Ovary (tissue), 9 donors: ENCODE results near the gene FUBP1. TPM values are rescaled to one million over a fixed set of nuclear protein-coding genes. Genes with fewer than 3 reads are reported as not detected.

Experiments used
- DNase-seq, 5 donors: peaks; one replicate each; pipeline ENCODE4 v3.0.0-alpha.2; 2019 to 2020
- H3K27ac ChIP-seq, 2 donors: fragments of 200-600 bp; one replicate each; pipeline versions ENCODE4 v1.5.1 to v1.8.0; 2019 to 2022
- H3K27me3 ChIP-seq: fragments of 200-600 bp; one replicate; pipeline ENCODE4 v1.8.0; 2022
- H3K36me3 ChIP-seq: fragments of 200-600 bp; sonication (generic); one replicate; pipeline ENCODE4 v1.5.1; 2019
- H3K4me1 ChIP-seq: one replicate; pipeline ENCODE4 v1.8.1; 2013; ENCODE audit warnings: mild to moderate bottlenecking, moderate library complexity; ENCODE audit not compliant: insufficient read depth
- H3K4me3 ChIP-seq: fragments of 200-600 bp; sonication (generic); one replicate; pipeline ENCODE4 v1.5.1; 2017
- H3K9me3 ChIP-seq, 2 donors: fragments of 200-600 bp in 1 of 2; sonication (generic) in 1 of 2; one replicate each; pipeline versions ENCODE4 v1.5.1 to v1.8.1; 2013 to 2019; ENCODE audit warnings: mild to moderate bottlenecking in 1 of 2, moderate library complexity in 1 of 2
- EP300 ChIP-seq: sonication (generic); formaldehyde crosslinking; IDR thresholded peaks from one replicate; pipeline ENCODE4 v1.6.1; 2017; ENCODE audit warnings: antibody characterized with exemption
- POLR2A ChIP-seq: fragments of 450-650 bp; IDR thresholded peaks from one replicate; pipeline ENCODE4 v1.6.1; 2017; ENCODE audit warnings: antibody characterized with exemption, mild to moderate bottlenecking, moderate library complexity
- WGBS, 3 donors: extraction: QIAGEN DNeasy Blood & Tissue Kit in 1 of 3; methylation state at CpG; one replicate each; pipeline versions ENCODE4 v1.1.5 to v1.1.7; 2013 to 2017; 5-methylcytosine and 5-hydroxymethylcytosine counted together
- intact Hi-C, 4 donors: fragments of 100-400 bp; cut with DNase I; formaldehyde crosslinking; loops; one replicate each; pipeline versions ENCODE4 v1.11.0 to v1.15.1; 2022 to 2023
- polyA plus RNA-seq, 2 donors: library from polyadenylated mRNA; stranded (reverse); fragments of 200-250 nt in 1 of 2; fragments of 350-450 nt in 1 of 2; fragmentation: Illumina TruSeq in 1 of 2; extraction: RNeasy Lipid Tissue Mini Kit (QIAGEN cat#74804) in 1 of 2; gene quantifications; one replicate each; pipeline ENCODE4 v1.2.3, GENCODE V29; 2013 to 2014
- total RNA-seq, 7 donors: library from RNA; depleted of rRNA in 2 of 7; stranded (reverse); fragments of >200 nt in 2 of 7; fragmentation: NEBNext Ultra II Directional in 3 of 7; extraction: Animal tissue kit (Norgen Biotek cat#: 25700) in 3 of 7; gene quantifications; one replicate each; pipeline versions ENCODE4 v1.1.0 to v1.2.4, GENCODE V29; 2016 to 2023
- TF ChIP-seq, protein P1 (sequence below), 3 donors: fragments of 450-650 bp in 2 of 3; fragments of 200-600 bp in 1 of 3; IDR thresholded peaks; one replicate each; pipeline versions ENCODE4 v1.5.1 to v1.8.0; 2016 to 2022; ENCODE audit warnings: antibody characterized with exemption in 3 of 3, mild to moderate bottlenecking in 1 of 3
- donor health status: DM: no; HTN: no; CAD: no; lungs with moderate emphysema.
- donor health status: DM: no; HTN: no; CAD: no.
- donor health status: Bipolar disorder and iron deficiency.
- donor health status: DM: yes; HTN: yes; CAD: no.
- donor health status: DM: no; HTN: no; CAD: no.
- donor health status: DM: yes; HTN: yes; CAD: no.

The FUBP1 gene
- total and polyA plus RNA-seq, 9 donors = 78.8 to 169 (median 115) TPM

DNA sequence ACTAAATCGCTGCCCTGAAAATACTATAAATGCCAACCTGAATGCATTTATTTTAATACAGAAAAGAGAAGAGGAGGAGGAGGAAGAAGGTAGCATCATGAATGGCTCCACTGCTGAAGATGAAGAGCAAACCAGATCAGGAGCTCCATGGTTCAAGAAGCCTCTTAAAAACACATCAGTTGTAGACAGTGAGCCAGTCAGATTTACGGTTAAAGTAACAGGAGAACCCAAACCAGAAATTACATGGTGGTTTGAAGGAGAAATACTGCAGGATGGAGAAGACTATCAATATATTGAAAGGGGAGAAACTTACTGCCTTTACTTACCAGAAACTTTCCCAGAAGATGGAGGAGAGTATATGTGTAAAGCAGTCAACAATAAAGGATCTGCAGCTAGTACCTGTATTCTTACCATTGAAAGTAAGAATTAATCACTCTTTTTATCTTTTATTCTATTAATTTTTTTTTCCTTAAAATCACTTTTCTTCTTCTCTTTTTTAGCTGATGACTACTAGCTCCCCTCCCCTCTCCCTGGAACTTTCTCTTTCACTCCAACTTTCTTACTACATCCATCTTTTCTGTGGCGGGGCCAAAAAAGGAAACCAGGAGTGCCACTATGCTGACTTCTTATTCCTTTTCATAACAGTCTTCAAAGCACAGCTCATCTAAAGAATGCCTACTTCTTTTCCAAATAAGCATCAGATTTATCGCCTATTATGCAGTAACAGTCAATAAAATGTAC lies 36.3 kb downstream of the FUBP1 start:
- no peaks in the 10 kb centered on the region for H3K27me3 ChIP-seq
- intact Hi-C loops = no loop called here
- no peak overlapping the region for H3K4me3 ChIP-seq
- TF ChIP-seq POLR2A = no peak
- TF ChIP-seq, protein P1, sequence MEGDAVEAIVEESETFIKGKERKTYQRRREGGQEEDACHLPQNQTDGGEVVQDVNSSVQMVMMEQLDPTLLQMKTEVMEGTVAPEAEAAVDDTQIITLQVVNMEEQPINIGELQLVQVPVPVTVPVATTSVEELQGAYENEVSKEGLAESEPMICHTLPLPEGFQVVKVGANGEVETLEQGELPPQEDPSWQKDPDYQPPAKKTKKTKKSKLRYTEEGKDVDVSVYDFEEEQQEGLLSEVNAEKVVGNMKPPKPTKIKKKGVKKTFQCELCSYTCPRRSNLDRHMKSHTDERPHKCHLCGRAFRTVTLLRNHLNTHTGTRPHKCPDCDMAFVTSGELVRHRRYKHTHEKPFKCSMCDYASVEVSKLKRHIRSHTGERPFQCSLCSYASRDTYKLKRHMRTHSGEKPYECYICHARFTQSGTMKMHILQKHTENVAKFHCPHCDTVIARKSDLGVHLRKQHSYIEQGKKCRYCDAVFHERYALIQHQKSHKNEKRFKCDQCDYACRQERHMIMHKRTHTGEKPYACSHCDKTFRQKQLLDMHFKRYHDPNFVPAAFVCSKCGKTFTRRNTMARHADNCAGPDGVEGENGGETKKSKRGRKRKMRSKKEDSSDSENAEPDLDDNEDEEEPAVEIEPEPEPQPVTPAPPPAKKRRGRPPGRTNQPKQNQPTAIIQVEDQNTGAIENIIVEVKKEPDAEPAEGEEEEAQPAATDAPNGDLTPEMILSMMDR (IDR thresholded peaks at IDR 0.05) = no peak
- no peak for TF ChIP-seq EP300
- H3K36me3 ChIP-seq = no peaks in the 10 kb centered on the region
- 97 to 99% (median 98%) methylated on average over 4 of the region's 4 CpGs for WGBS, 3 donors
- H3K27ac ChIP-seq = no peak overlapping the region
- no peaks in the 10 kb centered on the region for H3K4me1 ChIP-seq
- no peaks in the 10 kb centered on the region for H3K9me3 ChIP-seq
- no peak for DNase-seq

DNA sequence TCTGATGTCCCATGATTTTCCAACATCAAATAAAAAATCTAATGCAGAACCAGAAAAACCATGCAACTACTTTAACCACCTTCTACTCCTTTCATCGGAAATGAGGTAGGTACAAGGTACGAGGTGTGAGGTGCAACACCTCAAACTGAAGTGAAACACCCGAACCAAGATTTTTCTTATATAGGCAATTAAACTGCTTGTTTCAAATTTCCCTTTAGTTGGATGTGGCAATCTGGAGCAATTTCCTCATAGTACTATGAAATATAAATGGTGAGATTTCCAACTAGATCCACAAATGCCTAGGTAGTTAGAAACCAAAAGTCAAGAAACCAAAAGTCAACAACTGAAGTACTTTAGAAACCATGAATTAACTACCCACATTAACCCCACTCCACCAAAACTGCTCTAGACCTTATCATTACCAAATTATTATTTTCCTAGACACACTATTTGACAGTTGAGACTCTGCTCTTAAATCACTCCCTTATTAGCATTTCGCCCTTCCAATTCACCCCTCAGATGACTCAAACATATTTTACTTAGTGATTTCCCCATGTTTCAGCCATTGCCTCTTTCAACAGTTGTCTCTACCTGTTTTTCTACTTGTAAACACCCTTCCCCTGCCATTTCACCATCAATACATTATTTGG lies 37.8 kb downstream of the FUBP1 start:
- intact Hi-C loops = no loop called here
- no peaks in the 10 kb centered on the region for H3K4me1 ChIP-seq
- DNase-seq = no peak
- 94 to 97% (median 95%) methylated on average over 4 of the region's 4 CpGs for WGBS, 3 donors
- no peaks in the 10 kb centered on the region for H3K9me3 ChIP-seq
- H3K4me3 ChIP-seq = no peak overlapping the region
- TF ChIP-seq EP300 (no peak), POLR2A (no peak)
- TF ChIP-seq, protein P1 (IDR thresholded peaks at IDR 0.05) = no peak
- no peaks in the 10 kb centered on the region for H3K36me3 ChIP-seq
- H3K27ac ChIP-seq = no peak overlapping the region
- no peaks in the 10 kb centered on the region for H3K27me3 ChIP-seq

DNA sequence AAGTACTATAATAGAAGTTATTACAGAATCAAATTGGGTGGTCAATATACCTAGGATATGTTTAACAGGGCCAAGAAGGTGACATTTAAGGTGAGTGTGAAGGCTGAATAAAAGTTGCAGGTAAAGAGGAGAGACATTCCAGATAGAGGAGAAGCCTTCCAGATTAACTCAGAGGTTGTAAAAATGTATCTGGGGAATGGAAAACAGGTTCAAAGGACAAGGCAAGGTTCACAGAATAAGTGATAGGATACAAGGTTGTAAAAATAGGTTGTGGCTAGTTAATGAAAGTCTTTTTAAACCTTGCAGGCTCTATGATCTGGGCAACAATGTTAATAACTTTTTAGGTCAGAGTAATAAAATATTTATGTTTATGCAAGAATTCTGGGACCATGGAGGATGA lies 40.2 kb downstream of the FUBP1 start:
- Histone ChIP-seq H3K4me1 (no peaks in the 10 kb centered on the region), H3K36me3 (no peaks in the 10 kb centered on the region), H3K27me3 (no peaks in the 10 kb centered on the region), H3K4me3 (no peak overlapping the region), H3K27ac (no peak overlapping the region), H3K9me3 (no peaks in the 10 kb centered on the region)
- no peak for DNase-seq
- intact Hi-C loops = no loop called here
- TF ChIP-seq EP300 = no peak
- TF ChIP-seq POLR2A = no peak
- TF ChIP-seq, protein P1 (IDR thresholded peaks at IDR 0.05) = no peak

DNA sequence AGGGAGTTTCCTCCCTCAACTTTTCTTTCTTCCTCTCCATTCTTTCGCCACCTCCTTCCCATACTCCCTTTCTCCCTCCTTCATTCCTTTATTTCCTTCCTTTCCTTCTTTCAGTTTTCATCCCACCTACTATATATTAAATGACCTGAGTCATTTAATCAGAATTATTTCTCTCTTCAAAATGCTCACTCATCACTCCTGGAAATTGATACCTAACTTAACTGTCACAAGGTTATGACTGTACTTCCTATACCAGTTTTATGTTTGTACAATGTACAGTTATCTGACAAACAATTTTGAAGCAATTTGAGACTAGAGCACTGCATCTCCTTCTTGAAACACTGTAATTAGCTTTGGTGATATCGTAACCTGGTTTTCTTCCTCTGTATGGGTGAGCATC lies 49.1 kb downstream of the FUBP1 start:
- no peaks in the 10 kb centered on the region for H3K4me1 ChIP-seq
- 95 to 98% (median 98%) methylated on average over 2 of the region's 2 CpGs for WGBS, 3 donors
- intact Hi-C loops = no loop called here
- H3K9me3 ChIP-seq = no peaks in the 10 kb centered on the region
- H3K36me3 ChIP-seq = no peaks in the 10 kb centered on the region
- no peak overlapping the region for H3K27ac ChIP-seq
- DNase-seq = no peak
- H3K4me3 ChIP-seq = no peak overlapping the region
- TF ChIP-seq, protein P1 (IDR thresholded peaks at IDR 0.05) = no peak
- TF ChIP-seq POLR2A (no peak), EP300 (no peak)
- no peaks in the 10 kb centered on the region for H3K27me3 ChIP-seq
